Erythroblast (primary cell): ENCODE measurements around the gene EFNA4.

Source experiments
- GATA1 ChIP-seq: IDR thresholded peaks from 2 replicates; pipeline ENCODE4 v1.6.1; 2011; ENCODE audit warnings: low read depth, mild to moderate bottlenecking, control low read depth, low read length, moderate library complexity
- POLR2A ChIP-seq: IDR thresholded peaks from 2 replicates; pipeline ENCODE4 v1.6.1; 2011; ENCODE audit warnings: mild to moderate bottlenecking, low read length

DNA sequence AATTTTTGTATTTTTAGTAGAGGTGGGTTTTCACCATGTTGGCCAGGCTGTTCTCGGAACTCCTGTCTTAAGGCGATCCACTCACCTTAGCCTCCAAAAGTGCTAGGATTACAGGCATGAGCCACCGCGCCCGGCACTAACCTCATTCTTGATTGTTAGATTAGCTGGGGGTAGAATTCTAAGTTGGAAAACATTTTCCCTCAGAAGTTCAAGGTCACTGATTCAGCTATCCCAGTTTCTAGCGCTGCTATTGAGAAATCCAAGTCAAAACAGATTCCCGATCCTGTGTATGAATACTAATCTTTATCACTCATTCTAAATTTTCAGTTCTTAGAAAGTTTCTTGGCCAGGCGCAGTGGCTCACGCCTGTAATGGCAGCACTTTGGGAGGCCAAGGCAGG is 39.8 kb downstream of the EFNA4 start:
- TF ChIP-seq POLR2A = no peak
- TF ChIP-seq GATA1 = no peak
